H9 (cell line): ENCODE measurements around the gene CLDN16. TPM values are rescaled to one million over a fixed set of nuclear protein-coding genes. Genes with fewer than 3 reads are reported as not detected.

Experiments
- DNase-seq: peaks from one replicate; pipeline ENCODE4 v3.0.0-alpha.2; 2017
- H2AFZ ChIP-seq: one replicate; pipeline ENCODE4 v1.6.1; 2013; ENCODE audit warnings: mild to moderate bottlenecking, low read length, control low read depth, moderate library complexity
- H2AK5ac ChIP-seq: 2 replicates; pipeline ENCODE4 v1.6.1; 2013; ENCODE audit warnings: low read length, control low read depth, mixed read lengths; ENCODE audit not compliant: insufficient read length
- H2BK120ac ChIP-seq: one replicate; pipeline ENCODE4 v1.6.1; 2013; ENCODE audit warnings: low read depth, mild to moderate bottlenecking, low read length, control low read depth, inconsistent platforms; ENCODE audit not compliant: poor library complexity, severe bottlenecking
- H2BK12ac ChIP-seq: 2 replicates; pipeline ENCODE4 v1.6.1; 2013; ENCODE audit warnings: low read length, control low read depth, mixed read lengths, low read depth; ENCODE audit not compliant: insufficient read length
- H2BK15ac ChIP-seq: 2 replicates; pipeline ENCODE4 v1.6.1; 2013; ENCODE audit warnings: low read depth, low read length, control low read depth
- H2BK20ac ChIP-seq: one replicate; pipeline ENCODE4 v1.6.1; 2013; ENCODE audit warnings: low read depth, mild to moderate bottlenecking, low read length, control low read depth, inconsistent platforms; ENCODE audit not compliant: poor library complexity, severe bottlenecking
- H2BK5ac ChIP-seq: 2 replicates; pipeline ENCODE4 v1.6.1; 2013; ENCODE audit warnings: low read length, control low read depth, mixed read lengths; ENCODE audit not compliant: insufficient read length
- H3K14ac ChIP-seq: 2 replicates; pipeline ENCODE4 v1.6.1; 2013; ENCODE audit warnings: low read length, control low read depth; ENCODE audit not compliant: insufficient read depth
- H3K18ac ChIP-seq: 2 replicates; pipeline ENCODE4 v1.6.1; 2013; ENCODE audit warnings: low read depth, mild to moderate bottlenecking, mixed read lengths, low read length, control low read depth; ENCODE audit not compliant: insufficient read length
- H3K23ac ChIP-seq: 2 replicates; pipeline ENCODE4 v1.6.1; 2013; ENCODE audit warnings: low read length, control low read depth, mixed read lengths, low read depth; ENCODE audit not compliant: insufficient read length
- H3K23me2 ChIP-seq: 2 replicates; pipeline ENCODE4 v1.6.1; 2013; ENCODE audit warnings: low read depth, mild to moderate bottlenecking, mixed read lengths, low read length, control low read depth; ENCODE audit not compliant: insufficient read length, poor library complexity, severe bottlenecking
- H3K27ac ChIP-seq: 2 replicates; pipeline ENCODE4 v1.5.1; 2013; ENCODE audit warnings: low read length, control low read depth, mixed read lengths, low read depth; ENCODE audit not compliant: insufficient read length
- H3K27me3 ChIP-seq: 2 replicates; pipeline ENCODE4 v1.6.1; 2013; ENCODE audit warnings: low read length, control low read depth, inconsistent platforms; ENCODE audit not compliant: insufficient read depth
- H3K4ac ChIP-seq: 2 replicates; pipeline ENCODE4 v1.6.1; 2013; ENCODE audit warnings: low read depth, mild to moderate bottlenecking, control low read depth, inconsistent platforms, low read length, moderate library complexity
- H3K4me1 ChIP-seq: 2 replicates; pipeline ENCODE4 v1.6.1; 2013; ENCODE audit warnings: low read length, control low read depth, inconsistent platforms; ENCODE audit not compliant: insufficient read depth
- H3K4me2 ChIP-seq: 2 replicates; pipeline ENCODE4 v1.6.1; 2013; ENCODE audit warnings: low read length, control low read depth, mixed read lengths; ENCODE audit not compliant: insufficient read length, insufficient read depth
- H3K56ac ChIP-seq: 2 replicates; pipeline ENCODE4 v1.6.1; 2013; ENCODE audit warnings: low read depth, mild to moderate bottlenecking, mixed read lengths, low read length, control low read depth; ENCODE audit not compliant: insufficient read length
- H3K79me1 ChIP-seq: 2 replicates; pipeline ENCODE4 v1.6.1; 2013; ENCODE audit warnings: low read depth, mild to moderate bottlenecking, moderate library complexity, low read length, control low read depth, inconsistent platforms; ENCODE audit not compliant: insufficient read depth, poor library complexity, severe bottlenecking
- H3K79me2 ChIP-seq: 2 replicates; pipeline ENCODE4 v1.6.1; 2013; ENCODE audit warnings: low read length, control low read depth, inconsistent platforms; ENCODE audit not compliant: insufficient read depth
- H3K9ac ChIP-seq: 2 replicates; pipeline ENCODE4 v1.6.1; 2013; ENCODE audit warnings: low read length, control low read depth, mixed read lengths; ENCODE audit not compliant: insufficient read length; ENCODE audit errors: extremely low read depth
- H3K9me3 ChIP-seq: one replicate; pipeline ENCODE4 v1.6.1; 2013; ENCODE audit warnings: low read depth, low read length, inconsistent platforms; ENCODE audit not compliant: control insufficient read depth
- H3T11ph ChIP-seq: one replicate; pipeline ENCODE4 v1.6.1; 2013; ENCODE audit warnings: mild to moderate bottlenecking, low read length, control low read depth, inconsistent platforms
- H4K20me1 ChIP-seq: one replicate; pipeline ENCODE4 v1.6.1; 2013; ENCODE audit not compliant: control insufficient read depth, insufficient read length, insufficient read depth
- H4K5ac ChIP-seq: 2 replicates; pipeline ENCODE4 v1.6.1; 2013; ENCODE audit warnings: low read depth, mild to moderate bottlenecking, mixed read lengths, low read length, control low read depth; ENCODE audit not compliant: insufficient read length
- H4K8ac ChIP-seq: replicated peaks from 2 replicates; pipeline ENCODE4 v1.6.1; 2013; ENCODE audit warnings: low read length, control low read depth, mixed read lengths, low read depth; ENCODE audit not compliant: insufficient read length
- H4K91ac ChIP-seq: 2 replicates; pipeline ENCODE4 v1.6.1; 2013; ENCODE audit warnings: low read depth, mild to moderate bottlenecking, moderate library complexity, mixed read lengths, low read length, control low read depth; ENCODE audit not compliant: insufficient read length
- H3K27ac Mint-ChIP-seq, 3 experiments: 2 replicates in 2 of 3; 3 replicates in 1 of 3; pipeline ENCODE4 v1.8.0; 2020 to 2021; ENCODE audit warnings: mixed read lengths in 3 of 3, mild to moderate bottlenecking in 1 of 3, moderate library complexity in 1 of 3
- H3K27me3 Mint-ChIP-seq: 2 replicates; pipeline ENCODE4 v1.8.0; 2021; ENCODE audit warnings: low read depth, mild to moderate bottlenecking, moderate library complexity, mixed read lengths
- H3K36me3 Mint-ChIP-seq, 3 experiments: 2 replicates in 2 of 3; 3 replicates in 1 of 3; pipeline ENCODE4 v1.8.0; 2020 to 2021; ENCODE audit warnings: low read depth in 3 of 3, mixed read lengths in 3 of 3; ENCODE audit not compliant: insufficient read depth in 1 of 3
- H3K4me1 Mint-ChIP-seq, 2 experiments: 2 replicates each; pipeline ENCODE4 v1.8.0; 2020; ENCODE audit warnings: mixed read lengths in 2 of 2
- H3K4me3 Mint-ChIP-seq, 2 experiments: 2 replicates in 1 of 2; 3 replicates in 1 of 2; pipeline ENCODE4 v1.8.0; 2020 to 2021; ENCODE audit warnings: mild to moderate bottlenecking in 2 of 2, mixed read lengths in 2 of 2, moderate library complexity in 1 of 2
- H3K9me3 Mint-ChIP-seq, 2 experiments: 2 replicates in 1 of 2; 3 replicates in 1 of 2; pipeline ENCODE4 v1.8.0; 2020; ENCODE audit warnings: mild to moderate bottlenecking in 2 of 2, mixed read lengths in 2 of 2, moderate library complexity in 1 of 2
- CTCF ChIP-seq: fragments of 200-600 bp; sonication (generic); conservative IDR thresholded peaks from 3 replicates; pipeline ENCODE4 v1.8.0; 2021; ENCODE audit warnings: antibody characterized with exemption, mild to moderate bottlenecking
- total RNA-seq: library from RNA; stranded (reverse); gene quantifications from 2 replicates; pipeline ENCODE4 v1.2.1, GENCODE V29; 2021

Gene CLDN16
- total RNA-seq, 1 experiment from 2014 or later: not detected

DNA sequence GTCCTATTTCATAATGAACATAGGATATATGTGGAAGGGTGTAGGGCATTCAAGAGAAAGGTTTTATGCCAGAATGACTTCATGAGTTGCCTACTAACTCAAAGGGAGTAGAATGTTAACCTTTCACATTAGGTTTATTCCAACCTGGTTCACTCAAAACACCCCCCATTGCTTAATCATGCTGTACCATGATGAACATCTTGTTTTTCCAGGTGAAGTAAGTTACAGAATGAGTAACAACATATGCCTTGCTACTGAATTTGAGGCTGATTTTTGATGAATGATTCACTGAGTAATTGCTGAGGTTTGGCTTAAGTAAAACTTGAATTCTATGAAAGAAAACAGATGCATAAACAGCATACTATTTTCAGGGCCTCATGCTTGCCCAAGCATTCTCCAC is 5.9 kb upstream of the CLDN16 start:
- H3K27me3 Mint-ChIP-seq: no peaks in the 10 kb centered on the region
- Histone ChIP-seq H3K56ac (no peak overlapping the region), H4K20me1 (no peaks in the 10 kb centered on the region), H3K4me1 (no peaks in the 10 kb centered on the region; the same call in 1 of the 2 replicates), H2BK120ac (no peak overlapping the region), H3K23ac (no peak overlapping the region), H2AK5ac (no peak overlapping the region), H4K5ac (no peak overlapping the region), H2BK20ac (no peak overlapping the region), H3K27ac (no peak overlapping the region), H3K4me2 (no peak overlapping the region), H4K8ac (no peak overlapping the region), H3K79me1 (no peaks in the 10 kb centered on the region), H3K27me3 (no peaks in the 10 kb centered on the region), H4K91ac (no peak overlapping the region), H2AFZ (no peak overlapping the region), H2BK12ac (no peak overlapping the region), H3K9me3 (no peaks in the 10 kb centered on the region), H3K23me2 (no peaks in the 10 kb centered on the region), H3K14ac (no peak overlapping the region), H2BK15ac (no peak overlapping the region), H3K9ac (no peak overlapping the region), H2BK5ac (no peak overlapping the region), H3T11ph (no peak overlapping the region), H3K79me2 (no peaks in the 10 kb centered on the region), H3K18ac (no peak overlapping the region), H3K4ac (no peak overlapping the region)
- no peaks in the 10 kb centered on the region for H3K9me3 Mint-ChIP-seq
- H3K4me1 Mint-ChIP-seq: peaks cover 3 to 6% of the 10 kb centered on the region in 2 experiments; a peak in 2 of 4 replicates
- H3K36me3 Mint-ChIP-seq: no peaks in the 10 kb centered on the region
- H3K4me3 Mint-ChIP-seq: no peak overlapping the region
- no peak overlapping the region for H3K27ac Mint-ChIP-seq
- no peak for TF ChIP-seq CTCF
- no peak for DNase-seq
